ENCODE data around the gene DYRK4.

DYRK4 gene

DNA sequence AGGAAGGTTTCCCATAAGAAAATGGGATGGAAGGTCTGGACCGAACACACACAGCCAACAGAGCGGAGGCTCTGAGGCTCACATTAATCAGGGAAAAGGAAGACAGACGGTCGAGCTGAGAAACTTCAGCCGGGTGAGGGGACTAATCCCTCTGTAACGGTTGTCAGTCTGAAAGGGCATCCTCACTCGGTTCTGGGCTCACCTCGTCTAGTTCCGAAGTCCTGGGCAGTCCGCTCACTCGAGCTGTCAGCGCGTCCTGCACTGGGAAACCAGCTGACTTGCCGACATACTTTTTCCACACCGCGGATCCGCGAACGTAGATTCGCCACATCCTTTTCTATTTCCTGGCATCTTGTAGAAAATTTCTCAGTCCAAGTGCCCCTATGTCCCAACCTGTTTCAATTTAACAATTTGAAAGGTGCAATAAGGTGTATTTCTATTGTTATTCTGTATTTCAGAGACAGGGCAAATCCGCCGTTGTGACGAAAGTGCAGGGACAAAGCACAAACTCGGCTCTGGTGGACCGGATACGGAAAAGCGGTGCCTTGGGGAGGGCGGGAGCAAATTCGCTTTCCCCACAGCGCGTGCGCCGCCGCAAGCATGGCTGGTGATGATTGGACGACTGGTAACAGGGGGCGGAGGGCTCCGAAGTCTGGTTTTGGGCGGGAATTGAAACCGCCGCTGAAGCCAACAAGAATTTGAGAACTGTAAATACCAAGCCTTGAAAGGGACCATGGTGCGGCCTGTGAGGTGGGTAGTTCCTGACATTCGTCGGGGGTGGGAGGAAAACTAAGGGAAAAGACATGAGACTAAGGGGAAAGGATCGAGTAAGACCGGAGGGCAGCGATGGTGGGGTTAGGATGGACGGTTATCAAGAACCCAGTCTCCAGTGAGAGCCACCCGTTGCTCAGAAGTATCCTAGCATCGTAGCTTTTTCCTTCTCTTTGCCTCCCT lies 23.5 kb upstream of the DYRK4 start, which contains the start of gene RAD51AP1:
Gene RAD51AP1, plus strand, starts transcription at position 684 of the 954 bp plus-strand sequence. Its CDS starts 50 bp downstream, at position 734.
- Histone ChIP-seq H2AFZ (ENCODE audit: low read depth) (peak within 1 kb of the TSS; percentile 79), H3K4me1 (ENCODE audit: low read depth, poor library complexity, severe bottlenecking) (peaks cover 25% of the 10 kb centered on the region), H3K36me3 (ENCODE audit: insufficient read depth) (no peaks in the 10 kb centered on the region; the same call in 1 of the 2 replicates), H3K27ac (peak within 1 kb of the TSS; percentile 71), H4K20me1 (ENCODE audit: insufficient read depth) (no peaks in the 10 kb centered on the region), H3K4me3 (IDR thresholded peaks at IDR 0.05; ENCODE audit: insufficient read depth, low read depth, low read length) (no peak within 1 kb of the TSS), H3K9ac (peak within 1 kb of the TSS; percentile 73), H3K79me2 (ENCODE audit: insufficient read depth, low read depth) (peaks cover 43% of the 10 kb centered on the region), H3K4me2 (peak within 1 kb of the TSS; percentile 95), H3K27me3 (ENCODE audit: insufficient read depth, low read depth) (no peaks in the 10 kb centered on the region)
- no peak for TF ChIP-seq CTCF (conservative IDR thresholded peaks at IDR 0.05; ENCODE audit: low read depth, low read length)

- Histone ChIP-seq H3K4me2 (peak overlapping the region; percentile 95), H2AFZ (ENCODE audit: low read depth) (peak overlapping the region; percentile 79; the same call in 1 of the 2 replicates), H3K27ac (peak overlapping the region; percentile 71; the same call in 1 of the 2 replicates), H3K36me3 (ENCODE audit: insufficient read depth) (no peaks in the 10 kb centered on the region; the same call in 1 of the 2 replicates), H3K4me3 (IDR thresholded peaks at IDR 0.05; ENCODE audit: insufficient read depth, low read depth, low read length) (no peak overlapping the region), H3K27me3 (ENCODE audit: insufficient read depth, low read depth) (no peaks in the 10 kb centered on the region), H3K79me2 (ENCODE audit: insufficient read depth, low read depth) (peaks cover 43% of the 10 kb centered on the region), H4K20me1 (ENCODE audit: insufficient read depth) (no peaks in the 10 kb centered on the region), H3K4me1 (ENCODE audit: low read depth, poor library complexity, severe bottlenecking) (peaks cover 25% of the 10 kb centered on the region), H3K9ac (peak overlapping the region; percentile 73)
- TF ChIP-seq CTCF (conservative IDR thresholded peaks at IDR 0.05; ENCODE audit: low read depth, low read length), result no peak
These were observed 22.7 kb upstream of the DYRK4 start for GRCh38 chr12:4539167-4539870.

DNA sequence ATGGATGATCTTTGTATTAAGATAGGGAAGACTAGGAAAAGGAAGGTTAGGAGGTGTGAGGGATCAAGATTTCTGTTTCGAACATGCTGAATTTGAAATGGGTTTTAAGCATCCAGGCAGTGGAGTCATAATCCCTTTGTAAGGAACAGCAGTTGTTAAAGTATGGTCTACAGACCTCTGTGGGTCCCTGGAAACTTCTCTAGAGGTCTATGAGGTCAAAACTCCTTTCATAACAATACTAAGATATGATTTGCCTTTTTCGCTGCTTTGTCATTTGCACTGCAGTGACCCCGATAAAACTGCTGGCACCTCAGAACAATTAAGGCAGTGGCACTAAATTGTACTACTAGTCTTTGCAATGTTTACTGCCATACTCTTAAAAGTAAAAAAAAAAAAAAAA lies 21.8 kb upstream of the DYRK4 start:
- H3K79me2 ChIP-seq (ENCODE audit: insufficient read depth, low read depth), result peaks cover 43% of the 10 kb centered on the region
- TF ChIP-seq CTCF (conservative IDR thresholded peaks at IDR 0.05; ENCODE audit: low read depth, low read length), result no peak
- H3K9ac ChIP-seq, result no peak overlapping the region

GRCh38 chr12:4540638-4541037 lies 21.4 kb upstream of the DYRK4 start:
- no peak overlapping the region for H3K27ac ChIP-seq
- peaks cover 22% of the 10 kb centered on the region for H3K4me1 ChIP-seq (ENCODE audit: low read depth, poor library complexity, severe bottlenecking)
- no peaks in the 10 kb centered on the region for H3K27me3 ChIP-seq (ENCODE audit: insufficient read depth, low read depth)
- H3K79me2 ChIP-seq (ENCODE audit: insufficient read depth, low read depth), result peaks cover 43% of the 10 kb centered on the region
- no peak overlapping the region for H2AFZ ChIP-seq (ENCODE audit: low read depth)
- H3K36me3 ChIP-seq (ENCODE audit: insufficient read depth), result no peaks in the 10 kb centered on the region; the same call in 1 of the 2 replicates
- no peaks in the 10 kb centered on the region for H4K20me1 ChIP-seq (ENCODE audit: insufficient read depth)
- no peak for TF ChIP-seq CTCF (conservative IDR thresholded peaks at IDR 0.05; ENCODE audit: low read depth, low read length)
- H3K4me2 ChIP-seq, result peak overlapping the region; percentile 95; the same call in 1 of the 2 replicates
- H3K4me3 ChIP-seq (IDR thresholded peaks at IDR 0.05; ENCODE audit: insufficient read depth, low read depth, low read length), result no peak overlapping the region
- H3K9ac ChIP-seq, result no peak overlapping the region

More for the DNA sequence above, 21.8 kb upstream of the DYRK4 start:
- H3K4me2 ChIP-seq, result peak overlapping the region; percentile 95; the same call in 1 of the 2 replicates
- no peak overlapping the region for H2AFZ ChIP-seq (ENCODE audit: low read depth)
- H3K27me3 ChIP-seq (ENCODE audit: insufficient read depth, low read depth), result no peaks in the 10 kb centered on the region
- H3K36me3 ChIP-seq (ENCODE audit: insufficient read depth), result no peaks in the 10 kb centered on the region; the same call in 1 of the 2 replicates
- no peak overlapping the region for H3K4me3 ChIP-seq (IDR thresholded peaks at IDR 0.05; ENCODE audit: insufficient read depth, low read depth, low read length)
- H3K27ac ChIP-seq, result no peak overlapping the region
- peaks cover 24% of the 10 kb centered on the region for H3K4me1 ChIP-seq (ENCODE audit: low read depth, poor library complexity, severe bottlenecking)
- H4K20me1 ChIP-seq (ENCODE audit: insufficient read depth), result no peaks in the 10 kb centered on the region
